ENCODE results near the gene PFN1. TPM values are rescaled to one million over a fixed set of nuclear protein-coding genes. Genes with fewer than 3 reads are reported as not detected.

PFN1 gene
- polyA plus RNA-seq, 1 donor from 2014 or later = 145 TPM

GRCh38 chr17:4973256-4974114 is 25.2 kb upstream of the PFN1 start:
- Histone ChIP-seq H3K79me2 (replicated peaks; ENCODE audit: insufficient read depth, low read length) (no peaks in the 10 kb centered on the region), H3K4me2 (ENCODE audit: low read length) (no peak overlapping the region), H3K27ac (ENCODE audit: low read length) (no peak overlapping the region), H2AFZ (ENCODE audit: low read depth, low read length) (no peak overlapping the region), H4K20me1 (ENCODE audit: insufficient read depth) (no peaks in the 10 kb centered on the region), H3F3A (ENCODE audit: insufficient read depth, low read length, poor library complexity, severe bottlenecking) (no peaks in the 10 kb centered on the region), H3K4me3 (ENCODE audit: low read length) (no peak overlapping the region), H3K9ac (ENCODE audit: low read length) (no peak overlapping the region), H3K27me3 (ENCODE audit: insufficient read depth, low read depth, low read length) (no peaks in the 10 kb centered on the region), H3K36me3 (ENCODE audit: insufficient read depth, low read length) (no peaks in the 10 kb centered on the region), H3K9me2 (ENCODE audit: insufficient read depth, low read length) (no peaks in the 10 kb centered on the region), H3K9me3 (ENCODE audit: low read length) (no peaks in the 10 kb centered on the region)
- TF ChIP-seq EZH2 (IDR thresholded peaks at IDR 0.05; ENCODE audit: borderline replicate concordance, insufficient read depth, low read length, poor library complexity, severe bottlenecking) (no peak), POLR2AphosphoS5 (IDR thresholded peaks at IDR 0.05) (no peak), MXI1 (conservative IDR thresholded peaks at IDR 0.05; ENCODE audit: poor library complexity, severe bottlenecking) (no peak), CTCF (IDR thresholded peaks at IDR 0.05; ENCODE audit: poor library complexity, severe bottlenecking) (no peak)

DNA sequence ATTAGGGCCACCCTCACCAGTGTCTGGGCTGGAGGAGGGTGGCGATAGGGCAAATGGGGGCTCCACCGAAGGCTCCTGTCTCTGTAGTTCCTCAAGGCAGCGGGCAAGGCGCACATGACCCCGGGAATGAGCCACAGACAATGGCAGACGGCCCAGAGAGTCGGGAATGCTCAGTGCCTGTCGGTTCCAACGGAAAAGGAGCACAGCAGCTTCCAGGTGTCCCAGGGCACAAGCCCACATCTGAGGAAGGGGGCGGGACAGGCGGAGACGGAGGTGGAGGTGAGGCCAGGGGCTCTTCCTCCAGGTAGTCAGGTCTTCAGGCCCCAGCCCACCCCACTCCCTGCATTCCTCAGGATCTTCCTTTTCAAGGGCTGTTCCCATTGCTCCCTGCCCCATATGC is 24.4 kb upstream of the PFN1 start:
- no peak overlapping the region for H3K4me3 ChIP-seq (ENCODE audit: low read length)
- H3K36me3 ChIP-seq (ENCODE audit: insufficient read depth, low read length) = no peaks in the 10 kb centered on the region
- H4K20me1 ChIP-seq (ENCODE audit: insufficient read depth) = no peaks in the 10 kb centered on the region
- H3K9me3 ChIP-seq (ENCODE audit: low read length) = no peaks in the 10 kb centered on the region
- H3K27ac ChIP-seq (ENCODE audit: low read length) = no peak overlapping the region
- H3K4me2 ChIP-seq (ENCODE audit: low read length) = no peak overlapping the region
- TF ChIP-seq RAD21 (conservative IDR thresholded peaks at IDR 0.05) (no peak), TAF1 (IDR thresholded peaks at IDR 0.05; ENCODE audit: low read depth) (no peak), SMC3 (conservative IDR thresholded peaks at IDR 0.05; ENCODE audit: poor library complexity) (no peak), POLR2AphosphoS5 (IDR thresholded peaks at IDR 0.05) (no peak), CTCF (IDR thresholded peaks at IDR 0.05; ENCODE audit: poor library complexity, severe bottlenecking) (no peak), EZH2 (IDR thresholded peaks at IDR 0.05; ENCODE audit: borderline replicate concordance, insufficient read depth, low read length, poor library complexity, severe bottlenecking) (no peak), EP300 (conservative IDR thresholded peaks at IDR 0.05; ENCODE audit: poor library complexity, severe bottlenecking) (no peak), MXI1 (conservative IDR thresholded peaks at IDR 0.05; ENCODE audit: poor library complexity, severe bottlenecking) (no peak)
- TF ChIP-seq, protein P1, sequence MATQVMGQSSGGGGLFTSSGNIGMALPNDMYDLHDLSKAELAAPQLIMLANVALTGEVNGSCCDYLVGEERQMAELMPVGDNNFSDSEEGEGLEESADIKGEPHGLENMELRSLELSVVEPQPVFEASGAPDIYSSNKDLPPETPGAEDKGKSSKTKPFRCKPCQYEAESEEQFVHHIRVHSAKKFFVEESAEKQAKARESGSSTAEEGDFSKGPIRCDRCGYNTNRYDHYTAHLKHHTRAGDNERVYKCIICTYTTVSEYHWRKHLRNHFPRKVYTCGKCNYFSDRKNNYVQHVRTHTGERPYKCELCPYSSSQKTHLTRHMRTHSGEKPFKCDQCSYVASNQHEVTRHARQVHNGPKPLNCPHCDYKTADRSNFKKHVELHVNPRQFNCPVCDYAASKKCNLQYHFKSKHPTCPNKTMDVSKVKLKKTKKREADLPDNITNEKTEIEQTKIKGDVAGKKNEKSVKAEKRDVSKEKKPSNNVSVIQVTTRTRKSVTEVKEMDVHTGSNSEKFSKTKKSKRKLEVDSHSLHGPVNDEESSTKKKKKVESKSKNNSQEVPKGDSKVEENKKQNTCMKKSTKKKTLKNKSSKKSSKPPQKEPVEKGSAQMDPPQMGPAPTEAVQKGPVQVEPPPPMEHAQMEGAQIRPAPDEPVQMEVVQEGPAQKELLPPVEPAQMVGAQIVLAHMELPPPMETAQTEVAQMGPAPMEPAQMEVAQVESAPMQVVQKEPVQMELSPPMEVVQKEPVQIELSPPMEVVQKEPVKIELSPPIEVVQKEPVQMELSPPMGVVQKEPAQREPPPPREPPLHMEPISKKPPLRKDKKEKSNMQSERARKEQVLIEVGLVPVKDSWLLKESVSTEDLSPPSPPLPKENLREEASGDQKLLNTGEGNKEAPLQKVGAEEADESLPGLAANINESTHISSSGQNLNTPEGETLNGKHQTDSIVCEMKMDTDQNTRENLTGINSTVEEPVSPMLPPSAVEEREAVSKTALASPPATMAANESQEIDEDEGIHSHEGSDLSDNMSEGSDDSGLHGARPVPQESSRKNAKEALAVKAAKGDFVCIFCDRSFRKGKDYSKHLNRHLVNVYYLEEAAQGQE (IDR thresholded peaks at IDR 0.05; ENCODE audit: borderline replicate concordance) = no peak
- H3K27me3 ChIP-seq (ENCODE audit: insufficient read depth, low read depth, low read length) = no peaks in the 10 kb centered on the region
- no peaks in the 10 kb centered on the region for H3K79me2 ChIP-seq (replicated peaks; ENCODE audit: insufficient read depth, low read length)
- H3K9ac ChIP-seq (ENCODE audit: low read length) = no peak overlapping the region
- H3K9me2 ChIP-seq (ENCODE audit: insufficient read depth, low read length) = no peaks in the 10 kb centered on the region
- no peak overlapping the region for H2AFZ ChIP-seq (ENCODE audit: low read depth, low read length)
- peaks cover 3% of the 10 kb centered on the region for H3F3A ChIP-seq (ENCODE audit: insufficient read depth, low read length, poor library complexity, severe bottlenecking)
